Measurements from ENCODE around the gene VAMP4.

Gene VAMP4

DNA sequence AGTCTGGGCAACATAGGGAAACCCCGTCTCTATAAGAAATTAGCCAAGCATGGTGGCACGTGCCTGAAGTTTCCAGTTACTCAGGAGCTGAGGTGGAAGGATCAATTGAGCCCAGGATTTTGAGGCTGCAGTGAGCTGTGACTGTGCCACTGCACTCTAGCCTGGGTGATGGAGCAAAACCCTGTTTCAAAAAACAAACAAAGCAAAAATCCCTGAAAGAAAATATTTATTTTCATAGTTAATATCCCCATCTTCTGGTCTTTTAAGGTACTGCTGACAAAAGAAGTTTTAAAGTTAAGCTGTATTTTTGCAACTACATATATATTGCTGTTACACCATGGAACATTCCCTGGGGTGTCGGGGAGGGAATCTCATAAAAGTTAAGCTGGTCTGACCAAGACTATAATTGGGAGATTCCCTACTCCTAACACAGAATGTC lies 26.0 kb downstream of the VAMP4 start:
- Histone ChIP-seq H3K4me1 (ENCODE audit: control insufficient read depth, insufficient read depth, low read length) (no peaks in the 10 kb centered on the region), H3K36me3 (ENCODE audit: control insufficient read depth in 2 of 2, insufficient read depth in 1 of 2, low read length in 2 of 2) (peaks cover 0 to 6% of the 10 kb centered on the region in 2 experiments; a peak in 1 of 3 replicates), H3K9me3 (ENCODE audit: control insufficient read depth, insufficient read depth, low read depth, low read length) (no peaks in the 10 kb centered on the region), H3K27ac (ENCODE audit: extremely low read depth, low read depth, low read length) (no peak overlapping the region), H3K4me3 (ENCODE audit: low read depth, low read length) (no peak overlapping the region)
- TF ChIP-seq ZNF654 (tag by site-specific recombination; IDR thresholded peaks at IDR 0.05; ENCODE audit: low read depth) (peak; percentile 52), ZNF521 (tag by site-specific recombination; IDR thresholded peaks at IDR 0.05) (no peak)
- ChIA-PET CTCF (interaction anchor here (0.6 to 4.8 kb wide), 19 partner anchors 13 to 749 kb away, joined by 3 to 45 read pairs (median 3); partner anchors contain the start of gene PRRC2C), POLR2A (interaction anchor here (0.8 kb wide), 1 partner anchor 221 kb away, joined by 3 read pairs; no protein-coding TSS in a partner anchor)

DNA sequence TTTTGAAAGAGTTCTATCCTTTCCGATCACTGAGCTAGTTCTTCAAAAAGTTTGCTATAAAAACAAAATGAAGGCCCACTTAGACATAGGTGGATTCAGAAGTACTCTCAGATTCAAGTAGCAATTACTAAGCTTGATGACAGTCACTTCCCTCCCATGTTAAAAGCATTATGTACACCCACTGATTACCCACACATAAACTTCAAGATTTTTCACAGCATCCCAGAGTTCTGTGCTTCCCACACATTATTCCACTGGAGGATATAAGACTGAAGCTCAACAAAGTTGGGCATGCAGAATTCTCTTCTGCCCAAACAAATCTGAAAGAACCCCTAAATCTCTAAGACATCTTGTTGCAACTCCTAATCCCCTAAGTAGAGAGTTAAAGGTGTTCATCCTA lies 29.5 kb downstream of the VAMP4 start:
- ChIA-PET POLR2A (no interaction called here), CTCF (interaction anchor here (1.3 to 3.0 kb wide), 2 partner anchors 66 to 67 kb away, joined by 3 to 12 read pairs; no protein-coding TSS in a partner anchor)
- peaks cover 6 to 9% of the 10 kb centered on the region in 2 experiments; a peak in 2 of 3 replicates for H3K36me3 ChIP-seq (ENCODE audit: control insufficient read depth in 2 of 2, insufficient read depth in 1 of 2, low read length in 2 of 2)
- no peaks in the 10 kb centered on the region for H3K9me3 ChIP-seq (ENCODE audit: control insufficient read depth, insufficient read depth, low read depth, low read length)
- H3K4me3 ChIP-seq (ENCODE audit: low read depth, low read length) = no peak overlapping the region
- no peak overlapping the region for H3K27ac ChIP-seq (ENCODE audit: extremely low read depth, low read depth, low read length)
- H3K4me1 ChIP-seq (ENCODE audit: control insufficient read depth, insufficient read depth, low read length) = no peaks in the 10 kb centered on the region
- TF ChIP-seq ZNF302 (tag by site-specific recombination; IDR thresholded peaks at IDR 0.05; ENCODE audit: low read depth) (no peak), EGR2 (tag by site-specific recombination; IDR thresholded peaks at IDR 0.05; ENCODE audit: low read depth) (peak; percentile 84), ZFHX2 (tag by site-specific recombination; conservative IDR thresholded peaks at IDR 0.05) (peak; percentile 63; the same call in 1 of the 2 replicates)

DNA sequence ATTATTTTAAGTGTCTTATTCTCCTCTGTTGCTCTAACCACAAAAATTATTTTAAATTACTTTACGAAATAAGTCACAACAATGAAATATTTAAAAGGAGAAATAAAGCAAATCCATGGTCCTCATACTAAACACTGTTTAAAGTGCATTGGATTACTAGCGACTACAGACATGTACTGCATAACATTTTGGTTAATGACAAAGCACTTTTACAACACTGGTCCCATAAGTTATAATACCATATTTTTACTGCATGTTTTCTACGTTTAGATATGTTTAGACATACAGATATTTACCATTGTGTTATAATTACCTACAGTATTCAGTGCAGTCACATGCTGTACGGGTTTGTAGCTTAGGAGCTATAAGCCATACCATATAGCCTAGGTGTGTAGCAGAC lies 30.2 kb downstream of the VAMP4 start:
- TF ChIP-seq ZNF174 (tag by site-specific recombination; IDR thresholded peaks at IDR 0.05) = no peak
- no peak for TF ChIP-seq ZNF707 (tag by site-specific recombination; IDR thresholded peaks at IDR 0.05)
- no peak for TF ChIP-seq ZNF521 (tag by site-specific recombination; IDR thresholded peaks at IDR 0.05)
- TF ChIP-seq REPIN1 (tag by site-specific recombination; IDR thresholded peaks at IDR 0.05; ENCODE audit: low read depth) = no peak
- no peak for TF ChIP-seq ZFP69B (tag by site-specific recombination; IDR thresholded peaks at IDR 0.05)
- no peak for TF ChIP-seq ZNF391 (tag by site-specific recombination; IDR thresholded peaks at IDR 0.05; ENCODE audit: borderline replicate concordance, low read depth)
- TF ChIP-seq ZNF366 (tag by site-specific recombination; conservative IDR thresholded peaks at IDR 0.05) = no peak
- TF ChIP-seq SP3 (tag by site-specific recombination; IDR thresholded peaks at IDR 0.05) = no peak
- TF ChIP-seq ZNF354C (tag by site-specific recombination; IDR thresholded peaks at IDR 0.05; ENCODE audit: borderline replicate concordance, low read depth) = no peak
- TF ChIP-seq ZBTB48 (tag by site-specific recombination; IDR thresholded peaks at IDR 0.05) = no peak
- TF ChIP-seq, protein P1, sequence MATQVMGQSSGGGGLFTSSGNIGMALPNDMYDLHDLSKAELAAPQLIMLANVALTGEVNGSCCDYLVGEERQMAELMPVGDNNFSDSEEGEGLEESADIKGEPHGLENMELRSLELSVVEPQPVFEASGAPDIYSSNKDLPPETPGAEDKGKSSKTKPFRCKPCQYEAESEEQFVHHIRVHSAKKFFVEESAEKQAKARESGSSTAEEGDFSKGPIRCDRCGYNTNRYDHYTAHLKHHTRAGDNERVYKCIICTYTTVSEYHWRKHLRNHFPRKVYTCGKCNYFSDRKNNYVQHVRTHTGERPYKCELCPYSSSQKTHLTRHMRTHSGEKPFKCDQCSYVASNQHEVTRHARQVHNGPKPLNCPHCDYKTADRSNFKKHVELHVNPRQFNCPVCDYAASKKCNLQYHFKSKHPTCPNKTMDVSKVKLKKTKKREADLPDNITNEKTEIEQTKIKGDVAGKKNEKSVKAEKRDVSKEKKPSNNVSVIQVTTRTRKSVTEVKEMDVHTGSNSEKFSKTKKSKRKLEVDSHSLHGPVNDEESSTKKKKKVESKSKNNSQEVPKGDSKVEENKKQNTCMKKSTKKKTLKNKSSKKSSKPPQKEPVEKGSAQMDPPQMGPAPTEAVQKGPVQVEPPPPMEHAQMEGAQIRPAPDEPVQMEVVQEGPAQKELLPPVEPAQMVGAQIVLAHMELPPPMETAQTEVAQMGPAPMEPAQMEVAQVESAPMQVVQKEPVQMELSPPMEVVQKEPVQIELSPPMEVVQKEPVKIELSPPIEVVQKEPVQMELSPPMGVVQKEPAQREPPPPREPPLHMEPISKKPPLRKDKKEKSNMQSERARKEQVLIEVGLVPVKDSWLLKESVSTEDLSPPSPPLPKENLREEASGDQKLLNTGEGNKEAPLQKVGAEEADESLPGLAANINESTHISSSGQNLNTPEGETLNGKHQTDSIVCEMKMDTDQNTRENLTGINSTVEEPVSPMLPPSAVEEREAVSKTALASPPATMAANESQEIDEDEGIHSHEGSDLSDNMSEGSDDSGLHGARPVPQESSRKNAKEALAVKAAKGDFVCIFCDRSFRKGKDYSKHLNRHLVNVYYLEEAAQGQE (tag by site-specific recombination; IDR thresholded peaks at IDR 0.05) = no peak
- TF ChIP-seq WT1 (tag by site-specific recombination; IDR thresholded peaks at IDR 0.05) = no peak
- no peak for TF ChIP-seq ZNF473 (tag by site-specific recombination; IDR thresholded peaks at IDR 0.05)
- TF ChIP-seq ZNF335 (tag by site-specific recombination; conservative IDR thresholded peaks at IDR 0.05) = no peak
- no peak for TF ChIP-seq ZNF266 (tag by site-specific recombination; IDR thresholded peaks at IDR 0.05; ENCODE audit: low read depth)
- no peak for TF ChIP-seq ZNF561 (tag by site-specific recombination; IDR thresholded peaks at IDR 0.05; ENCODE audit: borderline replicate concordance)
- TF ChIP-seq, protein P2, sequence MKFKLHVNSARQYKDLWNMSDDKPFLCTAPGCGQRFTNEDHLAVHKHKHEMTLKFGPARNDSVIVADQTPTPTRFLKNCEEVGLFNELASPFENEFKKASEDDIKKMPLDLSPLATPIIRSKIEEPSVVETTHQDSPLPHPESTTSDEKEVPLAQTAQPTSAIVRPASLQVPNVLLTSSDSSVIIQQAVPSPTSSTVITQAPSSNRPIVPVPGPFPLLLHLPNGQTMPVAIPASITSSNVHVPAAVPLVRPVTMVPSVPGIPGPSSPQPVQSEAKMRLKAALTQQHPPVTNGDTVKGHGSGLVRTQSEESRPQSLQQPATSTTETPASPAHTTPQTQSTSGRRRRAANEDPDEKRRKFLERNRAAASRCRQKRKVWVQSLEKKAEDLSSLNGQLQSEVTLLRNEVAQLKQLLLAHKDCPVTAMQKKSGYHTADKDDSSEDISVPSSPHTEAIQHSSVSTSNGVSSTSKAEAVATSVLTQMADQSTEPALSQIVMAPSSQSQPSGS (tag by site-specific recombination; IDR thresholded peaks at IDR 0.05; ENCODE audit: low read depth) = no peak
- POLR2A ChIA-PET = no interaction called here
- Histone ChIP-seq H3K36me3 (ENCODE audit: control insufficient read depth in 2 of 2, insufficient read depth in 1 of 2, low read length in 2 of 2) (peaks cover 3 to 6% of the 10 kb centered on the region in 2 experiments; a peak in 2 of 3 replicates), H3K27ac (ENCODE audit: extremely low read depth, low read depth, low read length) (no peak overlapping the region), H3K4me3 (ENCODE audit: low read depth, low read length) (no peak overlapping the region), H3K4me1 (ENCODE audit: control insufficient read depth, insufficient read depth, low read length) (no peaks in the 10 kb centered on the region), H3K9me3 (ENCODE audit: control insufficient read depth, insufficient read depth, low read depth, low read length) (no peaks in the 10 kb centered on the region)
- CTCF ChIA-PET = interaction anchor here (3.0 kb wide), 1 partner anchor 67 kb away, joined by 12 read pairs; no protein-coding TSS in a partner anchor
